ENCODE measurements around the gene CD82. TPM values are rescaled to one million over a fixed set of nuclear protein-coding genes. Genes with fewer than 3 reads are reported as not detected.

Gene CD82
- total and polyA plus RNA-seq, 2 of the 8 experiments (the other 6 are each of a cell fraction or from before 2014, with no cell fraction given), result 7.9 to 10.3 TPM

- Histone ChIP-seq H3K4me3 (ENCODE audit: extremely low read depth in 1 of 4, insufficient read depth in 2 of 4, low read depth in 3 of 4, low read length in 4 of 4) (no peak overlapping the region), H2BK120ac (replicated peaks; ENCODE audit: low read depth, low read length) (no peak overlapping the region), H3K9me3 (ENCODE audit: insufficient read depth in 2 of 2, low read depth in 1 of 2, low read length in 1 of 2) (no peaks in the 10 kb centered on the region), H2BK20ac (ENCODE audit: low read length) (no peak overlapping the region), H3K27me3 (replicated peaks in 1 of 4; ENCODE audit: control insufficient read depth in 3 of 4, extremely low read depth in 1 of 4, insufficient read depth in 3 of 4, low read length in 3 of 4) (no peaks in the 10 kb centered on the region), H3K36me3 (ENCODE audit: control insufficient read depth in 2 of 4, insufficient read depth in 4 of 4, low read length in 3 of 4) (no peaks in the 10 kb centered on the region), H3K14ac (ENCODE audit: insufficient read length) (no peak overlapping the region), H3K9ac (replicated peaks in 1 of 4; ENCODE audit: extremely low read depth in 1 of 4, low read depth in 3 of 4, low read length in 3 of 4) (no peak overlapping the region), H3K4me2 (ENCODE audit: insufficient read depth in 1 of 2, low read depth in 2 of 2, low read length in 2 of 2) (no peak overlapping the region), H4K91ac (replicated peaks; ENCODE audit: insufficient read length, low read length) (no peak overlapping the region), H2BK15ac (ENCODE audit: low read length) (no peak overlapping the region), H3K4me1 (replicated peaks in 1 of 4; ENCODE audit: control insufficient read depth in 3 of 4, insufficient read depth in 4 of 4, low read length in 3 of 4) (no peaks in the 10 kb centered on the region; a peak in 1 of 7 replicates), H4K8ac (ENCODE audit: extremely low read depth, insufficient read depth, low read length) (no peak overlapping the region), H3K56ac (replicated peaks; ENCODE audit: insufficient read length, low read depth, low read length) (no peak overlapping the region), H3K18ac (ENCODE audit: extremely low read depth, low read length) (no peak overlapping the region), H3K4ac (replicated peaks; ENCODE audit: insufficient read length, low read depth, low read length) (no peak overlapping the region), H3K79me1 (ENCODE audit: low read depth, low read length) (no peaks in the 10 kb centered on the region), H2AK5ac (ENCODE audit: low read depth, low read length) (0 out of 2 replicates have a peak overlapping the region, but pooled peaks have one; percentile 5), H2BK5ac (ENCODE audit: low read depth, low read length) (no peak overlapping the region), H4K20me1 (replicated peaks in 1 of 2; ENCODE audit: control insufficient read depth in 1 of 2, insufficient read depth in 2 of 2, low read length in 2 of 2) (no peaks in the 10 kb centered on the region), H3K23me2 (ENCODE audit: low read depth, low read length) (no peaks in the 10 kb centered on the region), H3K79me2 (ENCODE audit: control insufficient read depth in 1 of 2, insufficient read depth in 2 of 2, low read length in 2 of 2) (no peaks in the 10 kb centered on the region), H2AFZ (ENCODE audit: low read length) (no peak overlapping the region), H2BK12ac (ENCODE audit: low read depth, low read length) (no peak overlapping the region), H4K5ac (ENCODE audit: insufficient read length, low read depth, low read length) (no peak overlapping the region), H3K27ac (ENCODE audit: low read depth, low read length) (no peak overlapping the region), H3K23ac (ENCODE audit: insufficient read length) (no peak overlapping the region)
- DNase-seq (ENCODE audit: low read depth in 1 of 2, low spot score in 2 of 2), result no peak
- 83% methylated on average over 3 of the region's 3 CpGs; no CpG with 5 or more reads in 1 of the 2 experiments for WGBS, 2 experiments (ENCODE audit: extremely low coverage in 1 of 2, insufficient coverage in 1 of 2, insufficient read length in 1 of 2, insufficient replicate concordance in 2 of 2, low coverage in 1 of 2, low lambda C conversion rate in 2 of 2, missing lambda C conversion rate in 1 of 2)
- ChIA-PET POLR2A (ENCODE audit: partially characterized antibody) (no interaction called here), CTCF (ENCODE audit: partially characterized antibody) (interaction anchor here (0.7 to 1.0 kb wide), 2 partner anchors 17 to 320 kb away, joined by 3 read pairs; no protein-coding TSS in a partner anchor)
- FAIRE-seq, result no peak
- TF ChIP-seq HDAC6 (IDR thresholded peaks at IDR 0.05; ENCODE audit: low read depth, low read length) (no peak), SUZ12 (IDR thresholded peaks at IDR 0.05; ENCODE audit: low read length) (no peak), MAFK (IDR thresholded peaks at IDR 0.05; ENCODE audit: low read depth, low read length) (no peak), KDM4A (IDR thresholded peaks at IDR 0.05; ENCODE audit: low read depth, low read length, severe bottlenecking) (no peak), CBX5 (IDR thresholded peaks at IDR 0.05; ENCODE audit: low read depth, low read length) (no peak), TAF1 (IDR thresholded peaks at IDR 0.05; ENCODE audit: low read depth, low read length) (no peak), HDAC2 (IDR thresholded peaks at IDR 0.05; ENCODE audit: borderline replicate concordance in 1 of 2, low read depth in 2 of 2, low read length in 2 of 2) (no peak), PHF8 (conservative IDR thresholded peaks at IDR 0.05; ENCODE audit: low read depth, low read length) (no peak), CEBPB (IDR thresholded peaks at IDR 0.05; ENCODE audit: low read depth, low read length) (no peak), SRF (IDR thresholded peaks at IDR 0.05; ENCODE audit: low read depth, low read length) (no peak), CHD1 (IDR thresholded peaks at IDR 0.05; ENCODE audit: low read depth, low read length) (no peak), EZH2 (IDR thresholded peaks at IDR 0.05; ENCODE audit: low read depth, low read length, severe bottlenecking) (no peak), SIX5 (IDR thresholded peaks at IDR 0.05; ENCODE audit: low read depth, low read length) (no peak)
These were observed 41.0 kb downstream of the CD82 start for GRCh38 chr11:44606472-44606871.
